HepG2 (cell line): ENCODE results near the gene STAT5A. TPM values are rescaled to one million over a fixed set of nuclear protein-coding genes. Genes with fewer than 3 reads are reported as not detected.
A peak's percentile ranks its signal among the peaks of the same experiment; 100 is the strongest.

ENCODE experiments used
- ARID5B ChIP-seq: IDR thresholded peaks from 2 replicates; pipeline ENCODE4 v1.4.0; 2020; ENCODE audit warnings: mild to moderate bottlenecking, missing genetic modification reagents
- CAMTA2 ChIP-seq: sonication (generic); formaldehyde crosslinking; IDR thresholded peaks from 2 replicates; pipeline ENCODE4 v1.4.0; 2020; ENCODE audit warnings: mild to moderate bottlenecking, missing genetic modification reagents, borderline replicate concordance
- CHD4 ChIP-seq: fragments of 200-600 bp; sonication (generic); IDR thresholded peaks from 2 replicates; pipeline ENCODE4 v1.7.0; 2017; ENCODE audit warnings: mild to moderate bottlenecking, low read length, borderline replicate concordance
- CREM ChIP-seq, 2 experiments: sonication (generic) in 1 of 2; formaldehyde crosslinking in 1 of 2; IDR thresholded peaks; 2 replicates each; pipeline versions ENCODE4 v1.4.0 to v1.6.1; 2016 to 2020; ENCODE audit warnings: antibody characterized with exemption in 1 of 2, mild to moderate bottlenecking in 1 of 2, missing genetic modification reagents in 1 of 2
- FLYWCH1 ChIP-seq: sonication (generic); formaldehyde crosslinking; IDR thresholded peaks from 2 replicates; pipeline ENCODE4 v1.8.1; 2023; ENCODE audit warnings: mild to moderate bottlenecking, missing genetic modification reagents
- HNF1B ChIP-seq: sonication (generic); formaldehyde crosslinking; IDR thresholded peaks from 2 replicates; pipeline ENCODE4 v1.5.1; 2020; ENCODE audit warnings: mild to moderate bottlenecking, moderate library complexity, missing genetic modification reagents
- KLF16 ChIP-seq, 2 experiments: sonication (generic) in 1 of 2; formaldehyde crosslinking in 1 of 2; IDR thresholded peaks; 2 replicates each; pipeline versions ENCODE4 v1.6.1 to v1.8.0; 2016 to 2023; ENCODE audit warnings: missing genetic modification reagents in 2 of 2, missing compliant biosample characterization in 1 of 2
- MIXL1 ChIP-seq: IDR thresholded peaks from 2 replicates; pipeline ENCODE4 v1.6.1; 2016
- NFKBIZ ChIP-seq: IDR thresholded peaks from 2 replicates; pipeline ENCODE4 v1.6.1; 2018; ENCODE audit warnings: missing genetic modification reagents, missing compliant biosample characterization
- PITX1 ChIP-seq: sonication (generic); formaldehyde crosslinking; IDR thresholded peaks from 2 replicates; pipeline ENCODE4 v1.5.1; 2020; ENCODE audit warnings: mild to moderate bottlenecking, missing genetic modification reagents
- RFX1 ChIP-seq: fragments of 450-650 bp; IDR thresholded peaks from 2 replicates; pipeline ENCODE4 v1.6.1; 2017
- TCF7 ChIP-seq: sonication (generic); IDR thresholded peaks from 2 replicates; pipeline ENCODE4 v1.6.1; 2016; ENCODE audit warnings: antibody characterized with exemption, low read depth
- TRAFD1 ChIP-seq: sonication (generic); formaldehyde crosslinking; IDR thresholded peaks from 2 replicates; pipeline ENCODE4 v1.5.1; 2020; ENCODE audit warnings: missing genetic modification reagents, mild to moderate bottlenecking, borderline replicate concordance
- YEATS4 ChIP-seq: sonication (generic); formaldehyde crosslinking; IDR thresholded peaks from 2 replicates; pipeline ENCODE4 v1.4.0; 2020; ENCODE audit warnings: missing genetic modification reagents, borderline replicate concordance
- ZBTB34 ChIP-seq: sonication (generic); formaldehyde crosslinking; IDR thresholded peaks from 2 replicates; pipeline ENCODE4 v1.8.0; 2022; ENCODE audit warnings: mild to moderate bottlenecking, missing genetic modification reagents
- ZMYM3 ChIP-seq: sonication (generic); formaldehyde crosslinking; IDR thresholded peaks from 2 replicates; pipeline ENCODE4 v1.5.1; 2020; ENCODE audit warnings: mild to moderate bottlenecking, missing genetic modification reagents
- ZNF317 ChIP-seq: sonication (generic); formaldehyde crosslinking; IDR thresholded peaks from 2 replicates; pipeline ENCODE4 v1.5.0; 2020; ENCODE audit warnings: mild to moderate bottlenecking, missing genetic modification reagents
- ZNF337 ChIP-seq: sonication (generic); formaldehyde crosslinking; IDR thresholded peaks from 2 replicates; pipeline ENCODE4 v1.5.1; 2020; ENCODE audit warnings: missing genetic modification reagents, low read depth, mild to moderate bottlenecking, borderline replicate concordance
- ZNF567 ChIP-seq: sonication (generic); formaldehyde crosslinking; IDR thresholded peaks from 2 replicates; pipeline ENCODE4 v1.8.1; 2023; ENCODE audit warnings: mild to moderate bottlenecking, missing genetic modification reagents, borderline replicate concordance
- polyA plus RNA-seq, 8 experiments: library from polyadenylated mRNA; depleted of rRNA in 3 of 8; stranded (reverse) in 7 of 8; unstranded in 1 of 8; fragments of >200 nt; fragmentation: Illumina TruSeq in 4 of 8; extraction: Trizol in 4 of 8; gene quantifications; 2 replicates each; pipeline versions ENCODE4 v1.2.1 to v1.2.3, GENCODE V29; 2011 to 2016; ENCODE audit warnings: low read depth in 4 of 8, missing spikeins in 1 of 8, mixed read lengths in 1 of 8; ENCODE audit not compliant: insufficient read depth in 1 of 8
- total RNA-seq, 5 experiments: library from RNA; depleted of rRNA; stranded (reverse); fragments of >200 nt; fragmentation: Illumina TruSeq; extraction: Trizol; gene quantifications; 2 replicates each; pipeline ENCODE4 v1.2.3, GENCODE V29; 2016; ENCODE audit warnings: low read depth in 1 of 5
- TF ChIP-seq, protein P1 (sequence below): sonication (generic); formaldehyde crosslinking; IDR thresholded peaks from 2 replicates; pipeline ENCODE4 v1.5.0; 2020; ENCODE audit warnings: mild to moderate bottlenecking, missing genetic modification reagents, borderline replicate concordance

Gene STAT5A
- total and polyA plus RNA-seq, 2 of the 13 experiments (the other 11 are each of a cell fraction or from before 2014, with no cell fraction given): 1.4 to 4.1 TPM

DNA sequence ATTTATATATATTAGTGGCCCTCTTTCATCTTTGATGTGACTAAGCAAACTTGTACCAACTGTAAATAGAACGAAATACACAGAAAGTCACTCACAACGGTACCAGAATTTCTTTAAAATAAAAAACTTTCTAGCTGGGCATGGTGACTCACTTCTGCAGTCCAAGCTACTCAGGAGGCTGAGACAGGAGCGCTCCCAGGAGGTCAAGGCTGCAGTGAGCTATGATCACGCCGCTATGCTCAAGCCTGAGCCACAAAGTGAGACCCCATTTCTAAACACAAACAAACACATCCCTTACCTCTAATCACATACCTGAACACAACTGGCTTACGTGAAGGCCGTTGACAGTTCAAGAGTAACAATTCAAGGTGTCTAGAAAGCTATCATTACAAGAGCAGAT is 41.8 kb upstream of the STAT5A start (continued):
- TF ChIP-seq MIXL1 (CRISPR knock-in tag) (no peak; the same call in 1 of the 2 replicates), ZNF337 (CRISPR knock-in tag) (no peak), CHD4 (no peak), ARID5B (CRISPR knock-in tag) (peak; percentile 73), ZNF317 (CRISPR knock-in tag) (no peak), HNF1B (CRISPR knock-in tag) (0 out of 2 replicates have a peak, but pooled peaks have one; percentile 34), KLF16 (CRISPR knock-in tag; IDR thresholded peaks at IDR 0.05) (0 out of 4 replicates have a peak, but pooled peaks of 1 of the 2 experiments have one; percentile 23), ZMYM3 (CRISPR knock-in tag) (0 out of 2 replicates have a peak, but pooled peaks have one; percentile 33), PITX1 (CRISPR knock-in tag) (no peak), YEATS4 (CRISPR knock-in tag) (no peak), ZBTB34 (CRISPR knock-in tag) (no peak), TCF7 (peak; percentile 73; the same call in 1 of the 2 replicates), TRAFD1 (CRISPR knock-in tag) (no peak), NFKBIZ (no peak), CAMTA2 (CRISPR knock-in tag) (no peak), CREM (IDR thresholded peaks at IDR 0.05) (peak; percentile 45; the same call in 1 of the 2 replicates), CREM (CRISPR knock-in tag; IDR thresholded peaks at IDR 0.05) (no peak), RFX1 (no peak), FLYWCH1 (CRISPR knock-in tag) (no peak), ZNF567 (no peak)
- TF ChIP-seq, protein P1, sequence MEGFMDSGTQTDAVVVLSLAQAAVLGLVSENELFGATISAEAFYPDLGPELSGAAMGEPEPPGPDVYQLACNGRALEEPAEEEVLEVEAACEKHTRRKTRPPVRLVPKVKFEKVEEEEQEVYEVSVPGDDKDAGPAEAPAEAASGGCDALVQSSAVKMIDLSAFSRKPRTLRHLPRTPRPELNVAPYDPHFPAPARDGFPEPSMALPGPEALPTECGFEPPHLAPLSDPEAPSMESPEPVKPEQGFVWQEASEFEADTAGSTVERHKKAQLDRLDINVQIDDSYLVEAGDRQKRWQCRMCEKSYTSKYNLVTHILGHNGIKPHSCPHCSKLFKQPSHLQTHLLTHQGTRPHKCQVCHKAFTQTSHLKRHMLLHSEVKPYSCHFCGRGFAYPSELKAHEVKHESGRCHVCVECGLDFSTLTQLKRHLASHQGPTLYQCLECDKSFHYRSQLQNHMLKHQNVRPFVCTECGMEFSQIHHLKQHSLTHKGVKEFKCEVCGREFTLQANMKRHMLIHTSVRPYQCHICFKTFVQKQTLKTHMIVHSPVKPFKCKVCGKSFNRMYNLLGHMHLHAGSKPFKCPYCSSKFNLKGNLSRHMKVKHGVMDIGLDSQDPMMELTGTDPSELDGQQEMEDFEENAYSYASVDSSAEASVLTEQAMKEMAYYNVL (CRISPR knock-in tag): no peak
